ENCODE data around the gene ZNF800. TPM values are rescaled to one million over a fixed set of nuclear protein-coding genes. Genes with fewer than 3 reads are reported as not detected.

Gene ZNF800
- total and polyA plus RNA-seq, 4 donors = 4.8 to 15.2 (median 12.8) TPM

- no peaks in the 10 kb centered on the region for H3K4me1 ChIP-seq (ENCODE audit: control insufficient read depth in 4 of 4, insufficient read depth in 4 of 4, low read length in 3 of 4)
- H3K27me3 ChIP-seq (ENCODE audit: control insufficient read depth in 4 of 4, insufficient read depth in 4 of 4, low read length in 3 of 4) = peaks cover 0 to 2% (median 0%) of the 10 kb centered on the region in 4 donors
- no peak overlapping the region for H3K9ac ChIP-seq (ENCODE audit: low read depth in 1 of 2, low read length in 2 of 2)
- TF ChIP-seq RXRA (IDR thresholded peaks at IDR 0.05) (no peak), EGR1 (IDR thresholded peaks at IDR 0.05; ENCODE audit: low read depth in 2 of 2) (no peak), REST (IDR thresholded peaks at IDR 0.05) (no peak), MAX (IDR thresholded peaks at IDR 0.05) (no peak), CTCF (IDR thresholded peaks at IDR 0.05; ENCODE audit: low read depth, low read length, missing input control) (no peak), ATF3 (IDR thresholded peaks at IDR 0.05) (no peak), SP1 (IDR thresholded peaks at IDR 0.05) (no peak), TAF1 (conservative IDR thresholded peaks at IDR 0.05) (no peak), NR2F2 (IDR thresholded peaks at IDR 0.05) (no peak), HNF4A (conservative IDR thresholded peaks at IDR 0.05) (no peak), ZBTB33 (IDR thresholded peaks at IDR 0.05) (no peak), FOXA2 (IDR thresholded peaks at IDR 0.05) (no peak), FOXA1 (IDR thresholded peaks at IDR 0.05) (no peak), RAD21 (IDR thresholded peaks at IDR 0.05) (no peak), YY1 (IDR thresholded peaks at IDR 0.05) (no peak), HNF4G (IDR thresholded peaks at IDR 0.05) (no peak), GABPA (IDR thresholded peaks at IDR 0.05 in 1 of 2, conservative IDR thresholded peaks at IDR 0.05 in 1 of 2) (no peak), JUND (IDR thresholded peaks at IDR 0.05) (no peak)
- no peak overlapping the region for H3K4me3 ChIP-seq (ENCODE audit: low read depth in 1 of 3, low read length in 3 of 3)
- no peaks in the 10 kb centered on the region for H3K36me3 ChIP-seq (ENCODE audit: control insufficient read depth in 4 of 4, insufficient read depth in 3 of 4, low read depth in 1 of 4, low read length in 3 of 4)
- no peak for DNase-seq (ENCODE audit: low spot score)
- H3K27ac ChIP-seq (ENCODE audit: low read depth in 1 of 2, low read length in 2 of 2) = no peak overlapping the region
- no peaks in the 10 kb centered on the region for H3K9me3 ChIP-seq (ENCODE audit: control insufficient read depth in 4 of 4, low read length in 3 of 4)
- 64% methylated on average over 3 of the region's 3 CpGs for WGBS
Observed at GRCh38 chr7:127404286-127405072, 12.0 kb upstream of the ZNF800 start.

Data from liver (tissue), 9 donors.